Stimulated activated CD8-positive, alpha-beta memory T cell treated with anti-CD3 and anti-CD28 coated beads, Interleukin-15, amount 100 ng/mL, for 4 hours (primary cell): ENCODE measurements around the gene QRFP.

ENCODE experiments used
- DNase-seq, 2 donors: peaks; one replicate each; pipeline ENCODE4 v3.0.0-alpha.2; 2020; ENCODE audit warnings: low read depth in 2 of 2

QRFP gene

DNA sequence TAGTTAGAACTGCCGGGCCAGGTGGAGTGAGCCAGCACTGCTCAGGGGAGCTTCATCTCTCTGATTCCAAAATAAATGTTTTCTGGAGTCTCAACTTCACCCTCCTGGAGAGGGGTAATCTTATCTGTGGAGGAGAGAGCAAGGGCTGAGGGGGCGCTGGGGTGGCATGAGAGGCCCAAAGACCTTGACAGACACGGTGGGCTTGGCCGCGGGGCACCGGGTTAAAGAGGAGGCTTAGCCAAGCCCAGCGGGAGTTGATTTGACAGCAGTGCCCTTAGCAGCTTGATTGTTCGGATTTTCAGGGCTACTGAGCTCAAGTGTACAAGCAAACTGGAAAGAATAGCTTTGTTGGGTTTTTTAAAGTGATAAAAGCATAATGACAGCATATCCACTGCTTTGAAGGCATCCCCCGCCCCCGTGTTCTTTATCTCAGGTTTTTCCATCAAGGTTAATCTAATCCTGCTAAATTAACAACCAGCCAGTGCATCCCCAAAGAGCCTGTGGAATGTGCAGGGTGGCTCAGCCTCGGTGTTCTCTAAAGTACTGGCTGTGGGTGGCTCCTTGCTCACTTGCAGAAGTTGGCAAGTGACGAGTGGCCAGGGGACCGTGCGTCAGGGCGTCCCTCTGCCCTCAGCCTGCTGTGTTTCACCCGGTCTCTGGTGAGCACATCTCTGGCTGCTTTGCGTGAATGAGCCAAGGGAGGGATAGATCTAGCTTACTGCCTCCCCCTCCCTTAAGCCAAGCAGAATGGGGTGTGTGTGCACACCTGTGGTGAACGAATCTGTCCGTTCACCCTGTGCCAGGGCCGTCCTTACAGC is 5.5 kb downstream of the QRFP start:
- DNase-seq = no peak

DNA sequence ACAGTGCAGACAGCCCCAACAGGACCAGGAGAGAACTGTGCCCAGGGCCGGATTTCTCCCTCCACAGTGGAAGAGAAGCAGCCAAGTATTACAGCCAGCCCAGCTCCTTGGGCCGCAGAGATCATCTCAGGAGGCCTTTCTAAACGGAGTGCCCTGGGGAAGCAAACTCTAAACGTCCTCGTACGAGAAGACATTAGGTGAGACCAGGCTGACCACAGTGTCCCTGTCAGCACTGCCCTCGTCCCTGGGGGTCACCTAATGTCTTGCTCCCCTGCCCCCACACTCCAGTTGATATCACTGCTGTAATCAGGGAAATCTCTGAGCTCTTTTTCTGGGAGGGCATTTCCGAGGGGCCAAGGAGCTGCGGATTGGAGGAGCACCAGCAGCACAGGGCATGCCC is 6.5 kb downstream of the QRFP start:
- DNase-seq = no peak

DNA sequence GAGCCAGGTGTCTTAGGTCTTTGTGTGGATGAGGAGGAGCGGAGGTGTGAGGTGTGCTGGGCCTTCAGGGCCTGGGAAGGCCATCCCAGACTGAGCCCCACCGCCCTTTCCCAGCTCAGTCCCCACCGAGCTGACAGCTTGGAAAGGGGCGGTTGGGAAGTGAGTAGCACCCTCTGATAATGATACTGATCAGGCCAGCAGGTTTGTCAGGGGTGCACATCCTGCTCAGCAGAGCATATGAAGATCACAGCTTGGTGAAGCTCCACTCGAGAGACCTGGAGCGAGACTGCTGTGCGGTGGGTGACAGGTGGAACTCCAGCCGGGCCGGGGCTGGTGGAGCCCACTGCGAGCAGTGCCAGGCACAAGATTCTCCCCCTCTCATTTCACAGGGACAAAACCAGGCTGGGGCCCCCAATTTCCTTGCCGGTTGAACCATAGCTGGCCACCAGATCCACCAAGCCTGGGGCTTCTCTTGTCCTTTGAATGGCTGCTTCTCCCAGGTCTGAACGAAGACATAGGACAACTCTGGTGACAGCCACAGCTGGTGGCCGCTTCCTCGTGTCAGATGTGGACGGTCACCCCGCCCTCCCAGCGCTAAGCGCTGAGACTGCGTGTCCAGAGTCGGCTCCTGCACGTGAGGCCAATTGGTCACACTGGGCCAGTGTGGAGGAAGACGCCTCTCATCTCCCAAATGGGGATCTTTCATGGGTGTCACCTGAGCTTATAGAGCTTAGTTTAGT is 8.3 kb downstream of the QRFP start:
- DNase-seq = no peak

DNA sequence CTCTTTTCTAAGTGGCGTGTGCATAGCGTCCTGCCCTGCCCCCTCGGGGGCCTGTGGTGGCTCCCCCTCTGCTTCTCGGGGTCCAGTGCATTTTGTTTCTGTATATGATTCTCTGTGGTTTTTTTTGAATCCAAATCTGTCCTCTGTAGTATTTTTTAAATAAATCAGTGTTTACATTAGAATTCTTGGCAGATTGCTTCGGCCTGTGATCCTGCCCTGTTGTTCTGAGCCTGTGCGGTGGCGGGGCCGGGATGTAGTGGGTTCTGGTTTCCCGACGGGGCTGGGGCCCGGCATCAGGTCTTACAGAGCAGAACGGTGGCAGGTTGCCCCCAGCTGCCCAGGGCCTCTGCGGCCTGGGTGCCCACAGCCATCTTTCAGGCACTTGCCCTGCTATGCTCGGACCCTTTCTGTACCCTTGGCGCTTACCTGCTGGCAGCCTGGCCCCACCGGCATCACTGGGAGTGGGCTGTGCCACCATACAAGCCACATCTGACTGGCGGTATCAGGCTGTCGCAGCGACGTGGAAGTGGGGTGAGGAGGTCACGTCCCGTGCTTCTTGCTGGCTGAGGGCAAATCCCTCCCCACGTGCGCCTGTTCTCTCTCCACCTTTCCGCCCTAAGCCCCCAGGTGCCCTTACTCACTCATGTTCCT is 9.0 kb downstream of the QRFP start:
- DNase-seq = no peak

DNA sequence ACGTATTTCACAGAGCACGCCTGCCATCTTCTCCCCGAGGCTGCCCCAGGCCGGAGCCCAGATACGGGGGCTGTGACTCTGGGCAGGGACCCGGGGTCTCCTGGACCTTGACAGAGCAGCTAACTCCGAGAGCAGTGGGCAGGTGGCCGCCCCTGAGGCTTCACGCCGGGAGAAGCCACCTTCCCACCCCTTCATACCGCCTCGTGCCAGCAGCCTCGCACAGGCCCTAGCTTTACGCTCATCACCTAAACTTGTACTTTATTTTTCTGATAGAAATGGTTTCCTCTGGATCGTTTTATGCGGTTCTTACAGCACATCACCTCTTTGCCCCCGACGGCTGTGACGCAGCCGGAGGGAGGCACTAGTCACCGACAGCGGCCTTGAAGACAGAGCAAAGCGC is 9.6 kb downstream of the QRFP start:
- no peak for DNase-seq

DNA sequence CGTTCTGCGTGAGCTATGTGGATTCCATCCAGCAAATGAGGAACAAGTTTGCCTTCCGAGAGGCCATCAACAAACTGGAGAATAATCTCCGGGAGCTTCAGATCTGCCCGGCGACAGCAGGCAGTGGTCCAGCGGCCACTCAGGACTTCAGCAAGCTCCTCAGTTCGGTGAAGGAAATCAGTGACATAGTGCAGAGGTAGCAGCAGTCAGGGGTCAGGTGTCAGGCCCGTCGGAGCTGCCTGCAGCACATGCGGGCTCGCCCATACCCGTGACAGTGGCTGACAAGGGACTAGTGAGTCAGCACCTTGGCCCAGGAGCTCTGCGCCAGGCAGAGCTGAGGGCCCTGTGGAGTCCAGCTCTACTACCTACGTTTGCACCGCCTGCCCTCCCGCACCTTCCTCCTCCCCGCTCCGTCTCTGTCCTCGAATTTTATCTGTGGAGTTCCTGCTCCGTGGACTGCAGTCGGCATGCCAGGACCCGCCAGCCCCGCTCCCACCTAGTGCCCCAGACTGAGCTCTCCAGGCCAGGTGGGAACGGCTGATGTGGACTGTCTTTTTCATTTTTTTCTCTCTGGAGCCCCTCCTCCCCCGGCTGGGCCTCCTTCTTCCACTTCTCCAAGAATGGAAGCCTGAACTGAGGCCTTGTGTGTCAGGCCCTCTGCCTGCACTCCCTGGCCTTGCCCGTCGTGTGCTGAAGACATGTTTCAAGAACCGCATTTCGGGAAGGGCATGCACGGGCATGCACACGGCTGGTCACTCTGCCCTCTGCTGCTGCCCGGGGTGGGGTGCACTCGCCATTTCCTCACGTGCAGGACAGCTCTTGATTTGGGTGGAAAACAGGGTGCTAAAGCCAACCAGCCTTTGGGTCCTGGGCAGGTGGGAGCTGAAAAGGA is 10.9 kb downstream of the QRFP start:
- no peak for DNase-seq

DNA sequence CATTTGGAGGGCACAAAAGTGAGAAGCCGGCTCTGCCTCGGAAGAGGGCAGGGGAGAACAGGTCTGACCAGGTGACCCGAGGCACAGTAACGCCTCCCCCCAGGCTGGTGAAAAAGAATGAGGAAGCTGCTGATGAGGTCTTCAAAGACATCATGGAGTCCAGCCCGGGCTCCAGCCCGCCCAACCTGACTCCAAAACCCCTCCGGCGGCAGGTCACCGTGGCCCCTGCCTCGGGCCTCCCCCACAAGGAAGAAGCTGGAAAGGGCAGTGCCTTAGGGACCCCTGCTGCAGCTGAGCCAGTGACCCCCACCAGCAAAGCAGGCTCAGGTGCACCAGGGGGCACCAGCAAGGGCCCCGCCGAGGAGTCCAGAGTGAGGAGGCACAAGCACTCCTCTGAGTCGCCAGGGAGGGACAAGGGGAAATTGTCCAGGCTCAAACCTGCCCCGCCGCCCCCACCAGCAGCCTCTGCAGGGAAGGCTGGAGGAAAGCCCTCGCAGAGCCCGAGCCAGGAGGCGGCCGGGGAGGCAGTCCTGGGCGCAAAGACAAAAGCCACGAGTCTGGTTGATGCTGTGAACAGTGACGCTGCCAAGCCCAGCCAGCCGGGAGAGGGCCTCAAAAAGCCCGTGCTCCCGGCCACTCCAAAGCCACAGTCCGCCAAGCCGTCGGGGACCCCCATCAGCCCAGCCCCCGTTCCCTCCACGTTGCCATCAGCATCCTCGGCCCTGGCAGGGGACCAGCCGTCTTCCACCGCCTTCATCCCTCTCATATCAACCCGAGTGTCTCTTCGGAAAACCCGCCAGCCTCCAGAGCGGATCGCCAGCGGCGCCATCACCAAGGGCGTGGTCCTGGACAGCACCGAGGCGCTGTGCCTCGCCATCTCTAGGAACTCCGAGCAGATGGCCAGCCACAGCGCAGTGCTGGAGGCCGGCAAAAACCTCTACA is 11.8 kb downstream of the QRFP start:
- no peak for DNase-seq

DNA sequence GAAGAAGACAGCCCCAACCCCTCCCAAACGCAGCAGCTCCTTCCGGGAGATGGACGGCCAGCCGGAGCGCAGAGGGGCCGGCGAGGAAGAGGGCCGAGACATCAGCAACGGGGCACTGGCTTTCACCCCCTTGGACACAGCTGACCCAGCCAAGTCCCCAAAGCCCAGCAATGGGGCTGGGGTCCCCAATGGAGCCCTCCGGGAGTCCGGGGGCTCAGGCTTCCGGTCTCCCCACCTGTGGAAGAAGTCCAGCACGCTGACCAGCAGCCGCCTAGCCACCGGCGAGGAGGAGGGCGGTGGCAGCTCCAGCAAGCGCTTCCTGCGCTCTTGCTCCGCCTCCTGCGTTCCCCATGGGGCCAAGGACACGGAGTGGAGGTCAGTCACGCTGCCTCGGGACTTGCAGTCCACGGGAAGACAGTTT is 12.5 kb downstream of the QRFP start:
- DNase-seq = no peak

DNA sequence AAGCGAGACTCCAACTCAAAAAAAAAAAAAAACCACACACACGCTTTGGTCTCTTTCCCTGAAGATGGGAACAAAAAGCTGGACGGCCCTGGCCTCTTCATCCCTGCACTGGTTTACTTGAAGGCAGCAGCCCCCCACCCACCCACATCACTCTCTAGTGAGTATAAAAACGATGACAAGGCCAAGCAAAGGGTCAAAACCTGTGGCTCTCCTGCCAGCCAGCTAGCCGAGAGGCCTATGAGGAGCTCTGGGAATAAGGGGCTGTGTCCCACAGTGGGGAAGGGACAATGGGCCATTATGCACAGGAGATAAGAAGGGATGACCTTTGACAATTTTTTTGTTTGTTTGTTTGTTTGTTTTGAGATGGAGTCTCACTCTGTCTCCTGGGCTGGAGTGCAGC is 13.1 kb downstream of the QRFP start:
- no peak for DNase-seq

DNA sequence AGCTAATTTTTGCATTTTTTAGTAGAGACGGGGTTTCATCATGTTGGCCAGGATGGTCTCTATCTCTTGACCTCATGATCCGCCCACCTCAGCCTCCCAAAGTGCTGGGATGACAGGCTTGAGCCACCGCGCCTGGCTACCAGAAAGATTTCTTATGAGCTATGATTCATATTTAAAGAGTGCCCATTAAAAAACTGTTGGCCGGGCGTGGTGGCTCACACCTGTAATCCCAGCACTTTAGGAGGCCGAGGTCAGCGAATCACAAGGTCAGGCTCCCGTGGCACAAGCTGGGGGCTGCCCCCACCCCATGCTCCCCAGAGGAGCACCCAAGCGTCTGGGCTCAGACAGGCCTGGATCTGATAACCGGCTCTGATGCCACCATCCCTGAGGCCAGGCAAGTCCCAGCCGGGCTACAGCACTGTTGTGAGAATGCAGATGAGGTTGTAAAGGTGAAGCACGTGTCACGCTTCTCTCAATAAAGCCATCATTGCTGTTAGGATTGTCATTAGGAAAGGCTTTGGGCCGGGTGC is 13.9 kb downstream of the QRFP start:
- no peak for DNase-seq

DNA sequence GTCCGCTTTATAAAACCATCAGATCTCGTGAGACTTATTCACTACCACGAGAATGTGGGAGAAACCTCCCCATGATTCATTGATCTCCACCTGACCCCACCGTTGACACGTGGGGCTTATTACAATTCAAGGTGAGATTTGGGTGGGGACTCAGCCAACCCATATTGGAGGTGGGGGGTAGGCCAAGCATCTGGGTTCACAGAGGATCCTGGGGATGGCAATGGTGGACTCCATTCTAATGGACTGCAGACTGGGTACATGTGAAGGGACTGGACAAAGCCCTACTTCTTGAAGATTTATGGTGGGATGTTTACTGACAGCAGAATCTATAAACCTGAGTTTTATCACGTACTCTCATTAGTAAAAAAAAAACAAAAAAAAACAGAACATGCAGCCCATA is 15.1 kb downstream of the QRFP start:
- DNase-seq = no peak

DNA sequence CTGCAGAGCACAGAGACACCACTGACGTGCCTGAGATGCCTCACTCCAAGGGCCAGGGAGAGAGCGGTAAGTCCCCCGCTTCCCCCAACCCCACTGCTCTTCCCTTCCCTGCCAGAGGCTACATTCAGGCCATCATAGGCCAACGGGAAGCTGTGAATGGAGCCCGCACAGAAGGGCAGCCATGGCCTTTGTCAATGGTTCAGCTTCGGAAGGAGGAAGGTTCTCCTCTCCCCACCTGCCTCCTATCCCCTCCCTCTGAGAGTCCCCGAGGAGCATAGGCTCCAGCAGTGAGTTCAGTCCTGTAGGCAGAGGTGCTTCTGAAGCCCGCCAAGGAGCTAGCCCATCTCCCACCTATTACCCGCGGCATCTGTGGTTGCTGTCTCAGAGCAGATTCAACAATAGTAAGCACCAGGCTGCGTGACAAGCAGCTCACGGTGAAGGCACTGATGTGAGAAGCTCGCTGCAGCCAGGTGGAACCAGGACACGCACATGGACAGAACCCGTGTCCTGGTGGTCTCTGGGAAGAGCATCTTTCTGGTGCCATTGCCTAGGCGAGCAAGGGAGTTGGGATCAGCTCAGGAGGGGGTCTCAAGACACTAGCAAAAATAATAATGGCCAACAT is 15.9 kb downstream of the QRFP start:
- DNase-seq = no peak

DNA sequence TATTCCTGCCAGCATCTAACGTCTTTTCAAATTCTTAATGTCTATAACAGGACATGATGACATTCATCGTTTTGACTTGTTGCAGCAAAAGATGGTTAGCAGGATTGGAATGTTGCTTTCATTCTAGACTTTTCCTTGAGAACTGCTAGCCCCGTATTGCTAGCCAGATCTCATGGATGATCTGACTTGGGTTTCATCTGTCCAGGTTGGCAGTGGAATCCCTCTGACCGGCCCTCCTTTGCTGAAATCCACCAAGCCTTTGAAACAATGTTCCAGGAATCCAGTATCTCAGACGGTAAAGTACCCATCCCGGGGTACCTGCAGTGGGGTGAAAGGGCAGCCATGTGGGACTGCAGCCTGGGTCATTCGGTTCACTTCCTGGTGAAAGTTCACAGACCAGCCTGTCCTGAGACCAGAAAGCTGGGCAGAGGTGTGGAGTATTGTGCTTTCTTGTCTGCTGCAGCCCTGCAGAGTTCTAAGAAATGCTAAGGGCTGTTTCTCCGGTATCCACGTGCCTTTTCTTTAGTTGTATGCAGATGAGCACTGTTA is 16.7 kb downstream of the QRFP start:
- no peak for DNase-seq

DNA sequence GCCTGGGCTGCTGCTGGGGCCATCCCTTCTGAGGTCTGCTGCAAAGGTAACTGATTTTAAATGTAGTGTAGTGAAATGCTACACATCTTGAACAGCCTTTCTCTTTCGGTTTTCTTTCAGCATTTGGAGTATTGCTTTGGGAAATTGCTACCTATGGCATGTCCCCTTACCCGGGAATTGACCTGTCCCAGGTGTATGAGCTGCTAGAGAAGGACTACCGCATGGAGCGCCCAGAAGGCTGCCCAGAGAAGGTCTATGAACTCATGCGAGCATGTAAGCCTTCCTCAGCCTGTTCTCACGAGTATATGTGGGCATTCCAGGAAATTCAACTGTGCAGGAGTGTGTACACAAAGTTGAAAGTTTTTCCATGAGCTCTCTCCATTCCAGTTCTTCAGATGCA is 18.3 kb downstream of the QRFP start:
- no peak for DNase-seq

DNA sequence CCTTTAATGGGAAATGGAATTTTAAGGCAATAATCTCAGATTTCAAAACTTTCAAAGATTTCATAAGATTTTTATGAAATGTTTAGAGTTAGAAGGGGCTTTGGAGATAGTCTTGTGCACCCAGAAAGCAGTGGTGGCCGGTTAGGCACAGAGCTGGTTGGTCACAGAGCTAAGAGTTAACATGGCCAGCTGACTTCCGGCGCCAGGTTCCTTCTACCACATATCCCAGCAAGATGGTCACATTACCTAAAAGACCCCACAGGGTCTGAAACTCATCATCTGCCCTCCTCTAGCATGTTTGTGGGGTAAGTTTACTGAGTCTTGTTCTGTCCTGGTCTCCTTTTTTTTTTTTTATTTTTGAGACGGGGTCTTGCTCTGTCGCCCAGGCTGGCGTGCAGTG is 19.3 kb downstream of the QRFP start:
- no peak for DNase-seq

DNA sequence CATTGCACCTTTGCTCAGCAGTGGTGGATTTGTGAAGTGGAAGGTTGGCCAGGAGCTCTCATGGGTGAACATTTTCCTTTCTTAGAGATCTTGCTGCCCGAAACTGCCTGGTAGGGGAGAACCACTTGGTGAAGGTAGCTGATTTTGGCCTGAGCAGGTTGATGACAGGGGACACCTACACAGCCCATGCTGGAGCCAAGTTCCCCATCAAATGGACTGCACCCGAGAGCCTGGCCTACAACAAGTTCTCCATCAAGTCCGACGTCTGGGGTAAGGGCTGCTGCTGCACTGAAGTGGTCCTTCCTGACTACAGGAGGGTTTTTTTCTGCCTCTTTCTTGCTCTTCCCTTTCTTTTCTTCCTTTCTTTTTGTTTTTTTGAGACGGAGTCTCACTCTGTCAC is 21.8 kb downstream of the QRFP start:
- no peak for DNase-seq

DNA sequence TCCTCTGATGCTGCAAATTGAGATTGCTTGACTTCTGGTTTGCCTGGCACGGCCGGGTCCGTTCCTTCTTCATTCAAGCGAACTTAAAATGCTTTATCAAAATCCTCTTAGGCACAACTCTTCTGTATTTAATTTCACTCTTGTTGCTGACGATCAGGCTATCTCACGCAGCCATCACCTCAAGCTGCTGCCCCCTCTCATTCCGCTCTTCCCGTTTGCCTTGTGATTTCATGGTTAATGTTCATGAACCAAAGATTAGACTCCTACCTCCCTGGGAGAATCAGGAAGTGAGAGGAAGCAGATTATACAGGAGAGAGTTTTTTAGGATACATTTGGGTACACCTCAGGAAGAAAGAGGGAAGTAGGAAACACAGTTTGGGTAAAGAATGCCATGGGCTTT is 22.6 kb downstream of the QRFP start:
- DNase-seq = no peak

DNA sequence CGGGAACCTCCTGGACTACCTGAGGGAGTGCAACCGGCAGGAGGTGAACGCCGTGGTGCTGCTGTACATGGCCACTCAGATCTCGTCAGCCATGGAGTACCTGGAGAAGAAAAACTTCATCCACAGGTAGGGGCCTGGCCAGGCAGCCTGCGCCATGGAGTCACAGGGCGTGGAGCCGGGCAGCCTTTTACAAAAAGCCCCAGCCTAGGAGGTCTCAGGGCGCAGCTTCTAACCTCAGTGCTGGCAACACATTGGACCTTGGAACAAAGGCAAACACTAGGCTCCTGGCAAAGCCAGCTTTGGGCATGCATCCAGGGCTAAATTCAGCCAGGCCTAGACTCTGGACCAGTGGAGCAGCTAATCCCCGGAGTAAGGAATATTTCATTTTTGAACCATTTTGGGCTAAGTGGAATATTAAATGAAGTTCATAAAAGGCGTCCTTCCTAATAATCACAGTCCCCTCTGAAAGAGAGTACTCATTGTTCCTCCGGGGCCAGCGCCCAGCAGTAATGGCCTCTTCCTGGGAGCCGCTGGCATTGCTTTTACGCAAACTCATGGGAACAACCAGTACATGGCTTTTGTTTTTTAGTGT is 23.6 kb downstream of the QRFP start:
- no peak for DNase-seq

DNA sequence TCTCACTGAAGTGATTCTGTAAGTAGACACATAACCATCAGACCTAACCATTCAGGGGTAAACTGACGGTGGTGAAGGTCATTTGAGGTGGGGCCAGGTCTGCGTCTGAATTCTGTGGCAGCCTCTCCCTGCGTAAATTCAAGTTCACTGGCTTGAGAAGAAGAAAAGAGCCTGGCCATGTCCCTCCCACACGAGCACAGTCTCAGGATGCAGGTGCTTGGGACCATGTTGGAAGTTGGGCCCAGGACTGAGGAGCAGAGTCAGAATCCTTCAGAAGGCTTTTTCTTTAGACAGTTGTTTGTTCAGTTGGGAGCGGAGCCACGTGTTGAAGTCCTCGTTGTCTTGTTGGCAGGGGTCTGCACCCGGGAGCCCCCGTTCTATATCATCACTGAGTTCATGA is 24.1 kb downstream of the QRFP start:
- DNase-seq = no peak
